ENCODE results near the gene CEP104. TPM values are rescaled to one million over a fixed set of nuclear protein-coding genes. Genes with fewer than 3 reads are reported as not detected.

Gene CEP104
- total and polyA plus RNA-seq, 2 experiments from 2014 or later: 20.5 to 32.2 TPM

- Histone ChIP-seq H3K79me2 (replicated peaks; ENCODE audit: insufficient read depth) (peaks cover 71% of the 10 kb centered on the region), H3K9me2 (ENCODE audit: insufficient read depth) (no peaks in the 10 kb centered on the region), H2AFZ (no peak overlapping the region), H3K4me1 (ENCODE audit: insufficient read depth) (peaks cover 33% of the 10 kb centered on the region), H3K4me3 (no peak overlapping the region), H3K36me3 (ENCODE audit: insufficient read depth) (no peaks in the 10 kb centered on the region), H3K27me3 (ENCODE audit: insufficient read depth) (no peaks in the 10 kb centered on the region), H3K27ac (ENCODE audit: low read depth) (peak overlapping the region; percentile 98; the same call in 1 of the 2 replicates), H3F3A (replicated peaks; ENCODE audit: low read depth) (peaks cover 16% of the 10 kb centered on the region), H3K4me2 (no peak overlapping the region; the same call in 1 of the 2 replicates), H4K20me1 (replicated peaks; ENCODE audit: insufficient read depth) (no peaks in the 10 kb centered on the region; the same call in 1 of the 2 replicates)
- peaks cover 22% of the 10 kb centered on the region for H3K27me3 Mint-ChIP-seq (ENCODE audit: insufficient read depth, low read depth, poor library complexity)
- H3K9me3 Mint-ChIP-seq: no peaks in the 10 kb centered on the region
- ATAC-seq (no peak), DNase-seq (ENCODE audit: low spot score) (no peak)
- no peak overlapping the region; the same call in 2 of the 3 replicates for H3K4me3 Mint-ChIP-seq
- H3K4me1 Mint-ChIP-seq: peaks cover 49% of the 10 kb centered on the region
- no peak for TF ChIP-seq EZH2 (IDR thresholded peaks at IDR 0.05; ENCODE audit: low read depth, unreplicated experiment)
- TF ChIP-seq ETS1 (IDR thresholded peaks at IDR 0.05): no peak
- no peak for TF ChIP-seq CREB1 (CRISPR knock-in tag; IDR thresholded peaks at IDR 0.05; ENCODE audit: low read depth)
- no peak for TF ChIP-seq NANOG (IDR thresholded peaks at IDR 0.05; ENCODE audit: borderline replicate concordance)
- TF ChIP-seq JUNB (IDR thresholded peaks at IDR 0.05; ENCODE audit: unreplicated experiment): no peak
- no peak for TF ChIP-seq ZNF114 (CRISPR knock-in tag; IDR thresholded peaks at IDR 0.05)
- no peak for TF ChIP-seq CTCF (conservative IDR thresholded peaks at IDR 0.05; ENCODE audit: low read depth in 2 of 2)
- TF ChIP-seq EZH2phosphoT487 (IDR thresholded peaks at IDR 0.05; ENCODE audit: unreplicated experiment): no peak
- no peak for TF ChIP-seq ZNF331 (CRISPR knock-in tag; IDR thresholded peaks at IDR 0.05; ENCODE audit: low read depth)
- TF ChIP-seq POLR2AphosphoS5 (IDR thresholded peaks at IDR 0.05; ENCODE audit: low read depth): no peak
- H3K36me3 Mint-ChIP-seq (ENCODE audit: low read depth): peaks cover 49% of the 10 kb centered on the region
- peak overlapping the region; percentile 78 for H3K27ac Mint-ChIP-seq
Observed at GRCh38 chr1:3790952-3791351, 66.1 kb downstream of the CEP104 start.

- ATAC-seq (no peak), DNase-seq (ENCODE audit: low spot score) (no peak)
- H3K27ac Mint-ChIP-seq: peak overlapping the region; percentile 78
- H3K4me1 ChIP-seq (ENCODE audit: insufficient read depth): peaks cover 33% of the 10 kb centered on the region
- H3K27me3 Mint-ChIP-seq (ENCODE audit: insufficient read depth, low read depth, poor library complexity): peaks cover 24% of the 10 kb centered on the region
- H3K4me3 Mint-ChIP-seq: no peak overlapping the region
- H3F3A ChIP-seq (replicated peaks; ENCODE audit: low read depth): peaks cover 16% of the 10 kb centered on the region
- peaks cover 67% of the 10 kb centered on the region for H3K79me2 ChIP-seq (replicated peaks; ENCODE audit: insufficient read depth)
- H3K9me2 ChIP-seq (ENCODE audit: insufficient read depth): no peaks in the 10 kb centered on the region
- H3K4me3 ChIP-seq: no peak overlapping the region
- H3K9me3 Mint-ChIP-seq: no peaks in the 10 kb centered on the region
- no peak overlapping the region for H3K27ac ChIP-seq (ENCODE audit: low read depth)
- no peaks in the 10 kb centered on the region for H3K27me3 ChIP-seq (ENCODE audit: insufficient read depth)
- no peak overlapping the region for H3K4me2 ChIP-seq
- H4K20me1 ChIP-seq (replicated peaks; ENCODE audit: insufficient read depth): no peaks in the 10 kb centered on the region; the same call in 1 of the 2 replicates
- no peak overlapping the region for H2AFZ ChIP-seq
- H3K36me3 Mint-ChIP-seq (ENCODE audit: low read depth): peaks cover 53% of the 10 kb centered on the region
- H3K4me1 Mint-ChIP-seq: peaks cover 49% of the 10 kb centered on the region
- H3K36me3 ChIP-seq (ENCODE audit: insufficient read depth): no peaks in the 10 kb centered on the region
- no peak for TF ChIP-seq ZNF114 (CRISPR knock-in tag; IDR thresholded peaks at IDR 0.05)
- no peak for TF ChIP-seq REST (IDR thresholded peaks at IDR 0.05; ENCODE audit: unreplicated experiment)
- no peak for TF ChIP-seq CREB1 (CRISPR knock-in tag; IDR thresholded peaks at IDR 0.05; ENCODE audit: low read depth)
- TF ChIP-seq EZH2 (IDR thresholded peaks at IDR 0.05; ENCODE audit: low read depth, unreplicated experiment): no peak
- no peak for TF ChIP-seq STAT1 (IDR thresholded peaks at IDR 0.05; ENCODE audit: unreplicated experiment)
- no peak for TF ChIP-seq NANOG (IDR thresholded peaks at IDR 0.05; ENCODE audit: borderline replicate concordance)
- TF ChIP-seq ETS1 (IDR thresholded peaks at IDR 0.05): no peak
- no peak for TF ChIP-seq ZNF331 (CRISPR knock-in tag; IDR thresholded peaks at IDR 0.05; ENCODE audit: low read depth)
- no peak for TF ChIP-seq POLR2AphosphoS5 (IDR thresholded peaks at IDR 0.05; ENCODE audit: low read depth)
- no peak for TF ChIP-seq CTCF (conservative IDR thresholded peaks at IDR 0.05; ENCODE audit: low read depth in 2 of 2)
Observed at GRCh38 chr1:3790500-3790923, 66.5 kb downstream of the CEP104 start.

Data from GM23338 (cell line).